ENCODE results near the gene PRICKLE2.

Gene PRICKLE2

GRCh38 chr3:64105816-64106215 is 119.5 kb downstream of the PRICKLE2 start:
- Histone ChIP-seq H3K27ac (no peak overlapping the region), H3K4me3 (no peak overlapping the region)
- DNase-seq (ENCODE audit: low spot score): no peak
- TF ChIP-seq, protein P1, sequence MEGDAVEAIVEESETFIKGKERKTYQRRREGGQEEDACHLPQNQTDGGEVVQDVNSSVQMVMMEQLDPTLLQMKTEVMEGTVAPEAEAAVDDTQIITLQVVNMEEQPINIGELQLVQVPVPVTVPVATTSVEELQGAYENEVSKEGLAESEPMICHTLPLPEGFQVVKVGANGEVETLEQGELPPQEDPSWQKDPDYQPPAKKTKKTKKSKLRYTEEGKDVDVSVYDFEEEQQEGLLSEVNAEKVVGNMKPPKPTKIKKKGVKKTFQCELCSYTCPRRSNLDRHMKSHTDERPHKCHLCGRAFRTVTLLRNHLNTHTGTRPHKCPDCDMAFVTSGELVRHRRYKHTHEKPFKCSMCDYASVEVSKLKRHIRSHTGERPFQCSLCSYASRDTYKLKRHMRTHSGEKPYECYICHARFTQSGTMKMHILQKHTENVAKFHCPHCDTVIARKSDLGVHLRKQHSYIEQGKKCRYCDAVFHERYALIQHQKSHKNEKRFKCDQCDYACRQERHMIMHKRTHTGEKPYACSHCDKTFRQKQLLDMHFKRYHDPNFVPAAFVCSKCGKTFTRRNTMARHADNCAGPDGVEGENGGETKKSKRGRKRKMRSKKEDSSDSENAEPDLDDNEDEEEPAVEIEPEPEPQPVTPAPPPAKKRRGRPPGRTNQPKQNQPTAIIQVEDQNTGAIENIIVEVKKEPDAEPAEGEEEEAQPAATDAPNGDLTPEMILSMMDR (IDR thresholded peaks at IDR 0.05): no peak

GRCh38 chr3:64104691-64105111 is 120.6 kb downstream of the PRICKLE2 start:
- no peak overlapping the region for H3K4me3 ChIP-seq
- H3K27ac ChIP-seq: no peak overlapping the region
- no peak for DNase-seq (ENCODE audit: low spot score)
- TF ChIP-seq, protein P1 (IDR thresholded peaks at IDR 0.05): no peak

- TF ChIP-seq, protein P1 (IDR thresholded peaks at IDR 0.05): no peak
- Histone ChIP-seq H3K27ac (no peak overlapping the region), H3K4me3 (no peak overlapping the region)
- DNase-seq (ENCODE audit: low spot score): no peak
These were observed 121.3 kb downstream of the PRICKLE2 start for GRCh38 chr3:64104006-64104405.

GRCh38 chr3:64103131-64103530 is 122.1 kb downstream of the PRICKLE2 start:
- DNase-seq (ENCODE audit: low spot score): no peak
- Histone ChIP-seq H3K27ac (no peak overlapping the region), H3K4me3 (no peak overlapping the region)
- TF ChIP-seq, protein P1 (IDR thresholded peaks at IDR 0.05): no peak

- DNase-seq (ENCODE audit: low spot score): no peak
- TF ChIP-seq, protein P1 (IDR thresholded peaks at IDR 0.05): no peak
These were observed 123.1 kb downstream of the PRICKLE2 start for GRCh38 chr3:64102147-64102546.

GRCh38 chr3:64099316-64099715 is 126.0 kb downstream of the PRICKLE2 start:
- TF ChIP-seq, protein P1 (IDR thresholded peaks at IDR 0.05): no peak
- Histone ChIP-seq H3K27ac (no peak overlapping the region), H3K4me3 (no peak overlapping the region)
- no peak for DNase-seq (ENCODE audit: low spot score)

More at GRCh38 chr3:64102147-64102546, 123.1 kb downstream of the PRICKLE2 start:
- Histone ChIP-seq H3K4me3 (no peak overlapping the region), H3K27ac (no peak overlapping the region)

DNA sequence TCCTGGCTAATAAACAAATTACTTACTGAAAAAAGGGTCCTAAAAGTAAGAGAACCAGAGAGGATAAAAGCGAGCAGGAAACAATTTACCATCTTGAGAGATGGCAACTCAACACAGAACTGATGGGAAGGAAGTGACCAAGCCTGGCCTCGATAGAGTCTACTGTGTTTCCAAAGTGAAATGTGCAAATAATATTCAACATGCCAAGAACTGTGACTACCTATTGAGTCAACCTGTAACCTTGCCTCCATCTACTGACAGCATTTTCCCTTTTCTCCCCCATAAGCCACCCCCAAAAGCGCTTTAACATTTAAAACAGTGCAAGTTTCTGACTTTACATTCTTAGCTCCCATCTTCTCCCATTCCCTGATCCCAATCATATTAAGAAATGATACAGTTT is 126.6 kb downstream of the PRICKLE2 start:
- Histone ChIP-seq H3K27ac (no peak overlapping the region), H3K4me3 (no peak overlapping the region)
- no peak for DNase-seq (ENCODE audit: low spot score)
- TF ChIP-seq, protein P1 (IDR thresholded peaks at IDR 0.05): no peak

Data from coronary artery (tissue), 2 donors.